Thyroid gland (tissue), 4 donors: ENCODE measurements around the gene PAQR5.

Experiments
- CTCF ChIP-seq, 6 experiments: fragments of 200-600 bp in 3 of 6; fragments of 450-650 bp in 3 of 6; sonication (generic) in 3 of 6; IDR thresholded peaks; one replicate each; pipeline ENCODE4 v1.5.1; 2016 to 2019; ENCODE audit warnings: antibody characterized with exemption in 6 of 6, mild to moderate bottlenecking in 2 of 6, inconsistent platforms in 1 of 6, moderate library complexity in 1 of 6
- POLR2A ChIP-seq, 2 donors: fragments of 450-650 bp; IDR thresholded peaks; one replicate each; pipeline ENCODE4 v1.6.1; 2017; ENCODE audit warnings: antibody characterized with exemption in 2 of 2, mild to moderate bottlenecking in 2 of 2, moderate library complexity in 1 of 2

DNA sequence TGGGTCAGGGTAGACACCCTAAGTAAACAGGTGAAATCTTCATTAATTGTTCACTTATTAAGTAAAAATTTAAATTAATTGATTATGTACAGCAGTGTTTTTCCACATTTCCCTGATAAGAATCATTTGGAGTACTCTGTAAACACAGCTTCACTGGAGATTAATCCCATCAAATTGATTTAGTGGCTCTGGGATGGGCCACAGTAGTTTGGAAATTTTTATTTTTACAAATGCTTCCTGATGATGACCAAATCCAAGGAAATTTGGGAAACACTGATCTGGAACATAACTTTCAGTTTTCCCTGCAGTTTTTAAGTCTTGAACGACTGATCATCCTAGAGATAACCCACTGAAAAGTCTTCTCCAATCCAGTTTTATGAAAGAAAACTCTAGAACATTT, 135.1 kb downstream of the PAQR5 start:
- TF ChIP-seq POLR2A (IDR thresholded peaks at IDR 0.05) (no peak), CTCF (IDR thresholded peaks at IDR 0.05) (no peak)
